WTC11 (cell line): ENCODE measurements around the gene COL12A1.

Source experiments
- ATF1 ChIP-seq: sonication (generic); formaldehyde crosslinking; IDR thresholded peaks from 2 replicates; pipeline ENCODE4 v1.8.1; 2023; ENCODE audit warnings: mild to moderate bottlenecking, moderate library complexity, missing genetic modification reagents
- CTCF ChIP-seq: fragments of 200-600 bp; IDR thresholded peaks from 2 replicates; pipeline ENCODE4 v1.8.0; 2022; ENCODE audit warnings: antibody characterized with exemption
- EMX1 ChIP-seq: fragments of 250-450 bp; sonication (Bioruptor Pico); IDR thresholded peaks from 2 replicates; pipeline ENCODE4 v1.8.0; 2021; ENCODE audit warnings: mild to moderate bottlenecking
- FOXK1 ChIP-seq: sonication (generic); formaldehyde crosslinking; IDR thresholded peaks from 2 replicates; pipeline ENCODE4 v1.8.0; 2022; ENCODE audit warnings: mild to moderate bottlenecking, moderate library complexity, missing genetic modification reagents
- FOXP1 ChIP-seq: sonication (generic); formaldehyde crosslinking; IDR thresholded peaks from 2 replicates; pipeline ENCODE4 v1.8.0; 2022; ENCODE audit warnings: missing genetic modification reagents, mild to moderate bottlenecking, moderate library complexity, borderline replicate concordance
- NFYB ChIP-seq: sonication (generic); formaldehyde crosslinking; conservative IDR thresholded peaks from 2 replicates; pipeline ENCODE4 v1.8.0; 2022; ENCODE audit warnings: low read depth, missing genetic modification reagents
- NR3C1 ChIP-seq: sonication (generic); formaldehyde crosslinking; conservative IDR thresholded peaks from 2 replicates; pipeline ENCODE4 v1.8.1; 2023; ENCODE audit warnings: low read depth, mild to moderate bottlenecking, missing genetic modification reagents
- RELA ChIP-seq: sonication (generic); formaldehyde crosslinking; IDR thresholded peaks from 2 replicates; pipeline ENCODE4 v1.8.1; 2022; ENCODE audit warnings: missing genetic modification reagents, mild to moderate bottlenecking, borderline replicate concordance
- SMAD4 ChIP-seq: sonication (generic); formaldehyde crosslinking; IDR thresholded peaks from 2 replicates; pipeline ENCODE4 v1.8.0; 2022; ENCODE audit warnings: mild to moderate bottlenecking, missing genetic modification reagents
- ZNF121 ChIP-seq: sonication (generic); formaldehyde crosslinking; IDR thresholded peaks from 2 replicates; pipeline ENCODE4 v1.8.0; 2023; ENCODE audit warnings: missing genetic modification reagents
- ZNF423 ChIP-seq: fragments of 250-450 bp; sonication (Bioruptor Pico); IDR thresholded peaks from 2 replicates; pipeline ENCODE4 v2.1.2; 2022; ENCODE audit warnings: mild to moderate bottlenecking, moderate library complexity
- ZNF512 ChIP-seq: sonication (generic); formaldehyde crosslinking; IDR thresholded peaks from 2 replicates; pipeline ENCODE4 v1.8.1; 2022; ENCODE audit warnings: missing genetic modification reagents, borderline replicate concordance
- TF ChIP-seq, protein P1 (sequence below): sonication (generic); formaldehyde crosslinking; IDR thresholded peaks from 2 replicates; pipeline ENCODE4 v1.8.0; 2022; ENCODE audit warnings: mild to moderate bottlenecking, missing genetic modification reagents

GRCh38 chr6:75208298-75209183, 2.7 kb upstream of the COL12A1 start:
- TF ChIP-seq CTCF (peak; percentile 72), RELA (no peak), NR3C1 (CRISPR knock-in tag) (no peak), NFYB (CRISPR knock-in tag) (no peak), ZNF512 (CRISPR knock-in tag) (no peak), FOXP1 (no peak), SMAD4 (no peak), ATF1 (CRISPR knock-in tag) (no peak), ZNF423 (CRISPR knock-in tag) (peak; percentile 70), FOXK1 (CRISPR knock-in tag) (no peak), EMX1 (CRISPR knock-in tag) (no peak), ZNF121 (no peak)
- TF ChIP-seq, protein P1, sequence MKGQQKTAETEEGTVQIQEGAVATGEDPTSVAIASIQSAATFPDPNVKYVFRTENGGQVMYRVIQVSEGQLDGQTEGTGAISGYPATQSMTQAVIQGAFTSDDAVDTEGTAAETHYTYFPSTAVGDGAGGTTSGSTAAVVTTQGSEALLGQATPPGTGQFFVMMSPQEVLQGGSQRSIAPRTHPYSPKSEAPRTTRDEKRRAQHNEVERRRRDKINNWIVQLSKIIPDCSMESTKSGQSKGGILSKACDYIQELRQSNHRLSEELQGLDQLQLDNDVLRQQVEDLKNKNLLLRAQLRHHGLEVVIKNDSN (CRISPR knock-in tag), result no peak
